ENCODE measurements around the gene TRAF2. TPM values are rescaled to one million over a fixed set of nuclear protein-coding genes. Genes with fewer than 3 reads are reported as not detected.

Gene TRAF2
- total and polyA plus RNA-seq, 2 of the 8 experiments (the other 6 are each of a cell fraction or from before 2014, with no cell fraction given): 26.9 to 50.2 TPM

DNA sequence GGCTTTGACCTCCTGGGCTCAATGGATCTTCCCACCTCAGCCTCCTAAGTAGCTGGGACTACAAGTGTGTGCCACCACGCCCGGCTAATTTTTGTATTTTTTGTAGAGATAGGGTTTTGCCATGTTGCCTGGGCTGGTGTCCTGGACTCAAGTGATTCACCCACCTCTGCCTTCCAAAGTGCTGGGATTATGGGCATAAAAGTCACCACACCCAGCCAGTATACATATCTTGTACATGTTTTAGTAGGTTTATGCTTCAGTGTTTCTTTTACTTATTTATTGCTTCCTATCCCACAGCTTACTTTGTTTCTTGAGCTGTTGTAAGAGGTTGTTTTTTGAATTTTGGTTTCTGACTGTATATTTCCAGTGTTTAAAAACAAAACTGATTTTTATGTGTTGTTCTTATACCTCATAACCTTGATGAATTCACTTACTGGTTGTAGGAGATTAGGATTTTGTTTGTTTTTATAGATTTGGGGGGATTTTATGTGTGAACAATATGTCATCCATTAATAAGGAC is 45.4 kb downstream of the TRAF2 start:
- Histone ChIP-seq H3K9ac (replicated peaks in 1 of 4; ENCODE audit: extremely low read depth in 1 of 4, low read depth in 3 of 4, low read length in 3 of 4) (no peak overlapping the region), H3K27me3 (replicated peaks in 1 of 4; ENCODE audit: control insufficient read depth in 3 of 4, extremely low read depth in 1 of 4, insufficient read depth in 3 of 4, low read length in 3 of 4) (no peaks in the 10 kb centered on the region), H3K27ac (ENCODE audit: low read depth, low read length) (no peak overlapping the region), H3K4ac (replicated peaks; ENCODE audit: insufficient read length, low read depth, low read length) (no peak overlapping the region), H3K4me2 (ENCODE audit: insufficient read depth in 1 of 2, low read depth in 2 of 2, low read length in 2 of 2) (no peak overlapping the region), H3K23me2 (ENCODE audit: low read depth, low read length) (no peaks in the 10 kb centered on the region), H2BK5ac (ENCODE audit: low read depth, low read length) (no peak overlapping the region), H2BK120ac (replicated peaks; ENCODE audit: low read depth, low read length) (no peak overlapping the region), H3K79me2 (ENCODE audit: control insufficient read depth in 1 of 2, insufficient read depth in 2 of 2, low read length in 2 of 2) (no peaks in the 10 kb centered on the region; a peak in 1 of 4 replicates), H3K36me3 (ENCODE audit: control insufficient read depth in 2 of 4, insufficient read depth in 4 of 4, low read length in 3 of 4) (peaks cover 2 to 15% (median 4%) of the 10 kb centered on the region in 4 experiments; a peak in 5 of 8 replicates), H2BK12ac (ENCODE audit: low read depth, low read length) (no peak overlapping the region), H4K91ac (replicated peaks; ENCODE audit: insufficient read length, low read length) (no peak overlapping the region), H3K4me3 (ENCODE audit: extremely low read depth in 1 of 4, insufficient read depth in 2 of 4, low read depth in 3 of 4, low read length in 4 of 4) (no peak overlapping the region), H4K8ac (ENCODE audit: extremely low read depth, insufficient read depth, low read length) (no peak overlapping the region), H3K14ac (ENCODE audit: insufficient read length) (no peak overlapping the region), H4K5ac (ENCODE audit: insufficient read length, low read depth, low read length) (no peak overlapping the region), H3K23ac (ENCODE audit: insufficient read length) (no peak overlapping the region), H2BK15ac (ENCODE audit: low read length) (no peak overlapping the region), H3K18ac (ENCODE audit: extremely low read depth, low read length) (no peak overlapping the region), H2BK20ac (ENCODE audit: low read length) (no peak overlapping the region), H2AFZ (ENCODE audit: low read length) (no peak overlapping the region), H3K9me3 (ENCODE audit: insufficient read depth in 2 of 2, low read depth in 1 of 2, low read length in 1 of 2) (no peaks in the 10 kb centered on the region; a peak in 1 of 4 replicates), H3K56ac (replicated peaks; ENCODE audit: insufficient read length, low read depth, low read length) (no peak overlapping the region), H3K79me1 (ENCODE audit: low read depth, low read length) (no peaks in the 10 kb centered on the region; the same call in 1 of the 2 replicates), H4K20me1 (replicated peaks in 1 of 2; ENCODE audit: control insufficient read depth in 1 of 2, insufficient read depth in 2 of 2, low read length in 2 of 2) (peaks cover 0 to 12% of the 10 kb centered on the region in 2 experiments), H2AK5ac (ENCODE audit: low read depth, low read length) (no peak overlapping the region), H3K4me1 (replicated peaks in 1 of 4; ENCODE audit: control insufficient read depth in 3 of 4, insufficient read depth in 4 of 4, low read length in 3 of 4) (peaks cover 0 to 6% (median 0%) of the 10 kb centered on the region in 4 experiments; a peak in 2 of 7 replicates)
- WGBS, 2 experiments (ENCODE audit: extremely low coverage in 1 of 2, insufficient coverage in 1 of 2, insufficient read length in 1 of 2, insufficient replicate concordance in 2 of 2, low coverage in 1 of 2, low lambda C conversion rate in 2 of 2, missing lambda C conversion rate in 1 of 2): 88% methylated on average over 2 of the region's 2 CpGs; no CpG with 5 or more reads in 1 of the 2 experiments
- POLR2A ChIA-PET (ENCODE audit: partially characterized antibody): no interaction called here
- CTCF ChIA-PET (ENCODE audit: partially characterized antibody): interaction anchor here (0.6 to 2.7 kb wide), 5 partner anchors 10 to 154 kb away, joined by 3 to 10 read pairs (median 3); no protein-coding TSS in a partner anchor
- FAIRE-seq: no peak
- no peak for DNase-seq (ENCODE audit: low read depth in 1 of 2, low spot score in 2 of 2)
- no peak for TF ChIP-seq TAF1 (IDR thresholded peaks at IDR 0.05; ENCODE audit: low read depth, low read length)
- no peak for TF ChIP-seq RBBP5 (IDR thresholded peaks at IDR 0.05; ENCODE audit: borderline replicate concordance, low read depth, low read length)
- TF ChIP-seq ASH2L (IDR thresholded peaks at IDR 0.05; ENCODE audit: low read length): no peak
- no peak for TF ChIP-seq CBX5 (IDR thresholded peaks at IDR 0.05; ENCODE audit: low read depth, low read length)
- TF ChIP-seq SIRT6 (IDR thresholded peaks at IDR 0.05; ENCODE audit: low read length): no peak
- no peak for TF ChIP-seq PHF8 (conservative IDR thresholded peaks at IDR 0.05; ENCODE audit: low read depth, low read length)
- no peak for TF ChIP-seq TBP (IDR thresholded peaks at IDR 0.05; ENCODE audit: low read depth, low read length)

Data from H1 (cell line).